HG03045 (cell line): ENCODE data around the gene SMG9.

Experiments
- ATAC-seq: cut with Tn5 transposase; IDR thresholded peaks from one replicate; pipeline ENCODE4 v1.9.1; 2021; ENCODE audit warnings: mild to moderate bottlenecking, moderate library complexity; ENCODE audit not compliant: unreplicated experiment

SMG9 gene, protein sequence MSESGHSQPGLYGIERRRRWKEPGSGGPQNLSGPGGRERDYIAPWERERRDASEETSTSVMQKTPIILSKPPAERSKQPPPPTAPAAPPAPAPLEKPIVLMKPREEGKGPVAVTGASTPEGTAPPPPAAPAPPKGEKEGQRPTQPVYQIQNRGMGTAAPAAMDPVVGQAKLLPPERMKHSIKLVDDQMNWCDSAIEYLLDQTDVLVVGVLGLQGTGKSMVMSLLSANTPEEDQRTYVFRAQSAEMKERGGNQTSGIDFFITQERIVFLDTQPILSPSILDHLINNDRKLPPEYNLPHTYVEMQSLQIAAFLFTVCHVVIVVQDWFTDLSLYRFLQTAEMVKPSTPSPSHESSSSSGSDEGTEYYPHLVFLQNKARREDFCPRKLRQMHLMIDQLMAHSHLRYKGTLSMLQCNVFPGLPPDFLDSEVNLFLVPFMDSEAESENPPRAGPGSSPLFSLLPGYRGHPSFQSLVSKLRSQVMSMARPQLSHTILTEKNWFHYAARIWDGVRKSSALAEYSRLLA

GRCh38 chr19:43754503-43755255, at the start of gene SMG9:
SMG9 (minus strand) TSS chr19:43754962; CDS start chr19:43750741, 4,221 bp downstream.
- ATAC-seq, result peak; percentile 67

- no peak for ATAC-seq
Measured at GRCh38 chr19:43804432-43804831, 49.7 kb upstream of the SMG9 start.

DNA sequence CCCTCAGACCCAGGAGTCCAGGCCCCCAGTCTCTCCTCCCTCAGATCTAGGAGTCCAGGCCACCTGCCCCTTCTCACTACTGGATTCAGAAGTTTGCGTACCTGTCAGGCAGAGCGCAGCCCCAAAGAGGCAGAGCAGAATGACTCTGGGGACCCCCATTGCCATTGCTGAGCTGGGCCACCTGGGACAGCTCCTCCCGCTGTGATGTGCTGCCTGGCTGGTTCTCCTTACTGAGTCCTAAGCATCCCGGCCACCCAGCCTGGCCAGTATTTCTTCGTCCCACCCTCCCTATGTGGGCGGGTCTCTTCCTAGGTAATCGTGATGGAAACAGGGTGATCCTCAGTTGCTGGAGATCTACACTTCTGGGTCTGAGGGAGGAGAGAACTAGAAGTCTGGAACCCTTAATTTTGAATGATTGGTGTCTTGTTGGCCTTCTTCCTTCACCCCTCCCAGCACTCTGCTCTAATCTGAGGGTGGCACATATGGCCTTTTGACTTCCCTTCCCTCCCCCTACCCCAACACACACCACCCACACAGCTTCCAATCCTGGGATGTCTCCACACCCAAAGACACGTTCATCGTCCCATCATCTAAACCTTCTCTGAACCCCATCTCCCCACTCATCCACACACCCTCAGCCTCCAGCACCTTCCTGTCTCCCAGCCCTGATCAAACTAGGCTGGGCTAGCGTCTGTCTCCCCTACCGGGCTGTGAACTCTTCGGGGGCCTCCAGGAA, 47.6 kb upstream of the SMG9 start, which contains the start of gene LYPD5:
TSS of gene LYPD5 (minus strand) at position 232 of the 736 bp plus-strand sequence. CDS start at position 165, 67 bp downstream.
- no peak for ATAC-seq

DNA sequence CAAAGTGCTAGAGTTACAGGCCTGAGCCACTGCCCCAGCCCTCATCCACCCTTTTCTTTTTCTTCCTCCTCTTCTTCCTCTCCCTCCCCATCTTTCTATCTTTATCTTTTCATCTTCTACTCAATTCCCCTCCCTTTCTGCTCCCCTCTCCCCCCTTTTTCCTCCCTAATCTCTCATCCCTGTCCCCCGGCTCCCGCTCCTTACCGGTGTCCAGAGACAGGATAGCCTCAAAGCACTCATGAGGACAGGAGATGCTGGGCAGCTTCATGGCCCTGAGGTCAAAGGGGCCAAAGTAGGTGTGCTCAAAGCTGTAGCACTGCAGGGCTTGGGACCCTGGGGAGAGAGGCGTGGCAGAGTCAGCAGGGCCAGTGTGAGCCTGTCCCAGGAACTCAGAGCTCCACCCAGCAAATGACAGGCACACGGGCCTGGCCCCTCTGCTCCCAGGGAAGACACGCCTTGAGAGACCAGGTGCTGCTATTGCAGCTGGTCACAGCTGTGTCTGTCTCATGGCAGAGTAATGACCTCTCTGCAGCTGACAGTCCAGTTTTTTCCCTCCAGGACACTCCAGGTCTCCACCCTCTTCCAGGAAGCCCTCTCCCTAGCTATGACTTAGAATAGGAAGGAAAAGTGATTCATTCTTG, 44.9 kb upstream of the SMG9 start:
- no peak for ATAC-seq

GRCh38 chr19:43798546-43799409, 44.0 kb upstream of the SMG9 start:
- no peak for ATAC-seq

GRCh38 chr19:43798026-43798545, 43.3 kb upstream of the SMG9 start:
- ATAC-seq, result no peak

GRCh38 chr19:43797556-43797955, 42.8 kb upstream of the SMG9 start:
- no peak for ATAC-seq

DNA sequence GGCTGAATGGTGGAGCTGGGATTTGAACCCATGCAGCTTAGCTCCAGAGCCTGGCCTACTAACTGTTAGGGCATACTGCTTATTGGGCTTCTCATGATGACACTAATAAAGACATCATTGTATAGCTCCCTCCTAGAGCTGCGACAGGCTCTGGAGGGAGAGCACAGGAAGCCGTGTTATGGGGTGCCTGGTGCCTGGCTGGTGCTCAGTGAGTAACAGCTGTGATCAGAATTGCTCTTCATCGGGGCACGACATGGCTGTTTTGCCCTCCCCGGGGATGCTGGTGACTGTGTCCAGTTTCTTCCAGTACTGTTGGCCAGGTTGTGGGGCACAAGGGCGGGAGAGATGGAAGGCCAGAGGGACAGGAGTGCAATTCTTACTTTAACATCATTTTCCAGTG, 42.4 kb upstream of the SMG9 start:
- ATAC-seq, result no peak

- ATAC-seq, result no peak
Measured at GRCh38 chr19:43790587-43790986, 35.8 kb upstream of the SMG9 start.

DNA sequence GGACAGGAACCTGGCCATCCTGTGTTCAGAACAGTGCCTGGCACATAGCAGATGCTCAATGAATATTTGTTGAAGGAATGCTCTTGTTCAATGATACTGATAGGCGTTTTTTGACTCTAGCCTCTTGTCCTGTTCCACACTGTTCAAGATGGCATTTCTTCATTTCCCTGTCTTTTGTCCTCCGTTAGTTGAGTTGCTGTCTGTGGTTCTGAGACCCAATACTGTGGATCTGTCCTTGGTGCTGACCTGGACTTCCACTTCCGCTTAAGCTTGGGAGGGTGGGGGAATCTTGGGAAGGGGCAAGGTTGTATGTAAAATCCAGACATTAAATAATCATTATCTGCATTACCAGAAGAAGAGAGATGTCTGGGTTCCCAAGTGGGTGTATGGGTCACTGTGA, 34.3 kb upstream of the SMG9 start:
- no peak for ATAC-seq

- no peak for ATAC-seq
Measured at GRCh38 chr19:43786665-43787064, 31.9 kb upstream of the SMG9 start.

DNA sequence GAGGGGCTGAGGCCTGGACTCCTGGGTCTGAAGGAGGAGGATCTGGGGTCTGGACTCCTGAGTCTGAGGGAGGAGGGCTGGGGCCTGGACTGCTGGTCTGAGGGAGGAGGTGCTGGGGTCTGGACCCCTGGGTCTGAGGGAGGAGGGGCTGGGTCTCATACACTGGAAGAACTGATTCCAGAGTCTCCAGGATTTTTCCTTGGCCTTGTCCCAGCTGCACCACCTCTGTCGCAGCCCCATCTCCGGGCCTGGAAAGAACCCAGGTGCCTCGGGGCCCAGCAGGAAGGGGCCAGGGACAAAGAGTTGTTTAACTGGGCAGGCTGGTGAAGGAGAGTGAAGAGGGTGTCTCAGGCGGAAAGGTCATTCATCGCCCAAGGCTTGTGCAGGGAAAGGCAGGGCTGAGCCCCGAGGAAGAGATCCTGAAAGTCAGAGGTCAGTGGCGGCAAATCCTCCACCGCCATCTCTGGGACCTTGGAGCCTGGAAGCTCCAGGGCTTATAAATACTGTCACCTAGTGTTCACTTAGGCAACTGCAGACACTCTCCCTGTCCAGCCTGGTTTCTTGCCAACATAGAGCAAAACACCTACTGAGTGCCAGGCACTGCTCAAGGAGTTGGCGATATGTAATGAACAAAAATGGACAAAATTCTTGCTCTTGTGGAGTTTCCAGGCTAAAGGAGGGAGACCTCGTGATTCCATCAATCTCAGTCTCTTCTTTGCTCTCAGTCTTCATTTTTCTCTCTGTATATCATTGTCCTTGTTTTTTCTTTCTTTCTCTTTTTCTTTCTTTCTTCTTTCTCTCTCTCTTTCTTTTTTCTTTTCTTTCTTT, 30.4 kb upstream of the SMG9 start:
- no peak for ATAC-seq

DNA sequence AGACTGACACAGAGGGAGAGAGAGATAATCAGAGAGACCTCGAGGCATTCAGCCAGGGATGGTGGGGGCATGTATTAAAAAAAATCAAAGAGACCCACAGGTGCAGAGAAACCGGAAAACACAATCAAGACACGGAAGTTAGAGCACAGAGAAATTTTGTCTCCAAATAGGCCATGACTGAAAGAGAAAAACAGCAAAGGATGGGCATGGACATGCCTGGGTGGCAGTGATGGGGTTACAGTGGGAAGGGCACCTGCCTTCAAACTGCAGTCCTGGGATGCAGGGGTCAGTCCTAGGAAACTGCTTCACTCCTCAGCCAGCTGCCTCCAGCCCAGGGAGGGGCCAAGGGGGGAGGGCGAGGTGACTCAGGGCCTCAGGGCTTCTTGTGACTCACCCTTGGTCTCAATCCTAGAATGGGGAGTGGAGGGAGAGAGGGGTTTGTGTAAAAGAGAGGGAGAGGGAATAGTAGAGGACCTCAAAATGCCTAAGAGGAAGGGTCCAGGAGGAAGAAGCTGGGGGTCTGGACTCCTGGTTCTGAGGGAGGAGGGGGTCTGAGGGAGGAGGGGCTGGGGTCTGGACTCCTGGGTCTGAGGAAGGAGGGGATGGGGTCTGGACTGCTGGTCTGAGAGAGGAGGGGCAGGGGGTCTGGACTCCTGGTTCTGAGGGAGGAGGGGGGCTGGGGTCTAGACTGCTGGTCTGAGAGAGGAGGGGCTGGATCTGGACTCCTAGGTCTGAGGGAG, 29.6 kb upstream of the SMG9 start:
- no peak for ATAC-seq

DNA sequence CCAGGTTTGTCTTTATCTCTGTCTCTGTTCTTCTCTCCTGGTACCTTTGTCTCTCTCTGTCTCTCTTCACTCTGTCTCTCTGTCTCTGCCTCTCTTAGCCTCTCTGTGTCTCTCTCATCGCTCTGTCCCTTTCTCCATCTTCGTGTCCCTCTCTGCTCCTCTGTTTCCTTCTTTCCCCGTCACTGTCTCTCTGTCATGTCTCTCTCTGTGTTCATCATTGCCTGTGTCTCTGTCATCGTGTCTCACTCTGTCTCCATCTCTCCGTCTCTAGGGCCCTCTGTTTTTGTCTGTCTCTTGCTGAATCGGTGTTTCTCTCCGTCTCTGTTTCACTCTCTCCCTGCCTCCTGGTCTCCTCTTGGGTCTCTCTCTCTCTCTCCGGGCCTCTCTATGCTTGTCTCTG, 28.9 kb upstream of the SMG9 start:
- ATAC-seq, result no peak

DNA sequence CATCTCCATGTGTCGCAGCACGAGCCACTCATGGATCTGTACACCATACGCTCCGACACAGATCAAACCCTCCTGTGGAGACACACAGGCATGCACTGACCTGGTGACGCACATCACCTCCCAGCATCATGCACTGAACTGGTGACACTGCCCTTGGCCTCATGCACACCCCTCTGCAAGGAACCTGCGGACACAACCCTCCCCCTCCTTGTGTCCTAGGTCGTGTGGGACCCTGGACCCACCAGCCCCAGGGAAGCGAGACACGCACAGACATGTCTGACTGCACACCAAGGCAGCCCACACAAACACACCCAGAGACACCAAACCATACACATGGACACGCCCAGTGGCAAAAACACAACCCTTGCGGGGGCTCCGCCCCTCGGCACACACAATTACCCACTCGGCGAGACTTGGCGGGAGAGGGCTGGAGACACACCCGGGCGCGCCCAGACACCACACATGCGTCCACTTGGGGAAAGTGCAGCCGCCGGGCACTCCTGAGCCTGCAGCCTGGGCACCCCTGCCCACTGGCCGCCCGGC, 28.0 kb upstream of the SMG9 start:
- no peak for ATAC-seq

DNA sequence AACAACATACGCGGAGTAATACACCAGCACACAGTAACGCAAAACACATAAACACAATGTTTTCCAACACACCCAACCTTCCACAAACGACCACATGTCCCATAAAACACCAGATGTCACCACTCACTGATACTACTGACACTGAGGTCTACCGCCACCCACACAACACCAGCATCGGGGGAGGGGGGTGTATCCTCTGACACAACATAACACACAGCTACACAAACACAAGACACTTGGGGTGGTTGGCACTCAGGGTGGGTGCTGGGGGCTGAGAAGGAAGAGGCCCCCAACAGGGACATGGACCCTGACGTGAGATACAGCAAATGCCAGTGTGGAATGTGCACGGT, 27.5 kb upstream of the SMG9 start:
- ATAC-seq, result no peak

- no peak for ATAC-seq
Measured at GRCh38 chr19:43781630-43782310, 27.0 kb upstream of the SMG9 start.
